GM18858 (cell line): Measurements from ENCODE around the gene MRAS.

Experiments used
- ATAC-seq: cut with Tn5 transposase; IDR thresholded peaks from one replicate; pipeline ENCODE4 v1.9.1; 2021; ENCODE audit not compliant: unreplicated experiment

The MRAS gene

GRCh38 chr3:138347960-138348753 is at the start of gene MRAS:
Gene MRAS (plus strand): TSS chr3:138348579. CDS start chr3:138372884, 24,305 bp downstream.
- ATAC-seq, result no peak

GRCh38 chr3:138300647-138301046 is 47.7 kb upstream of the MRAS start:
- no peak for ATAC-seq

GRCh38 chr3:138303474-138303873 is 44.9 kb upstream of the MRAS start:
- ATAC-seq, result no peak

GRCh38 chr3:138307899-138308298 is 40.5 kb upstream of the MRAS start:
- no peak for ATAC-seq

GRCh38 chr3:138308783-138309182 is 39.6 kb upstream of the MRAS start:
- no peak for ATAC-seq

- ATAC-seq, result no peak
These were observed 37.9 kb upstream of the MRAS start for GRCh38 chr3:138310494-138310893.

- no peak for ATAC-seq
These were observed 33.6 kb upstream of the MRAS start for GRCh38 chr3:138314751-138315150.

GRCh38 chr3:138317687-138318086 is 30.7 kb upstream of the MRAS start:
- ATAC-seq, result no peak

- no peak for ATAC-seq
These were observed 24.4 kb upstream of the MRAS start for GRCh38 chr3:138323971-138324370.

- ATAC-seq, result no peak
These were observed 22.4 kb upstream of the MRAS start for GRCh38 chr3:138325990-138326389.

- ATAC-seq, result no peak
These were observed 21.3 kb upstream of the MRAS start for GRCh38 chr3:138326866-138327595.

GRCh38 chr3:138327831-138328230 is 20.5 kb upstream of the MRAS start:
- no peak for ATAC-seq

- ATAC-seq, result no peak
These were observed 20.0 kb upstream of the MRAS start for GRCh38 chr3:138328341-138328740.

GRCh38 chr3:138329127-138329983 is 19.0 kb upstream of the MRAS start, which contains the start of gene NME9:
Gene NME9 (minus strand): TSS chr3:138329851. CDS start chr3:138329335, 516 bp downstream.
- peak; percentile 51 for ATAC-seq

GRCh38 chr3:138329984-138330293 is 18.4 kb upstream of the MRAS start:
- ATAC-seq, result no peak

- no peak for ATAC-seq
These were observed 17.1 kb upstream of the MRAS start for GRCh38 chr3:138331143-138331894.

GRCh38 chr3:138332472-138333073 is 15.8 kb upstream of the MRAS start:
- ATAC-seq, result no peak

- no peak for ATAC-seq
These were observed 13.8 kb upstream of the MRAS start for GRCh38 chr3:138334608-138335007.

GRCh38 chr3:138336454-138336999 is 11.9 kb upstream of the MRAS start:
- ATAC-seq, result no peak

GRCh38 chr3:138338244-138338643 is 10.1 kb upstream of the MRAS start:
- no peak for ATAC-seq
